Stimulated activated CD8-positive, alpha-beta memory T cell treated with anti-CD3 and anti-CD28 coated beads, Interleukin-7, amount 100 ng/mL, for 4 hours (primary cell): Measurements from ENCODE around the gene MYO3B.
"Not testable (repeated sequence)": the region's sequence is repeated elsewhere in the genome, so short reads cannot be mapped to it uniquely, and the experiment has no call there.

ENCODE experiments used
- DNase-seq, 2 donors: peaks; one replicate each; pipeline ENCODE4 v3.0.0-alpha.2; 2020; ENCODE audit warnings: low read depth in 2 of 2

MYO3B gene

GRCh38 chr2:170339750-170340692 is 162.1 kb downstream of the MYO3B start:
- no peak for DNase-seq

GRCh38 chr2:170340693-170341068 is 162.7 kb downstream of the MYO3B start:
- no peak for DNase-seq

- no peak for DNase-seq
Observed at GRCh38 chr2:170341684-170342623, 164.0 kb downstream of the MYO3B start.

GRCh38 chr2:170344663-170345346 is 166.9 kb downstream of the MYO3B start:
- DNase-seq, result no peak

GRCh38 chr2:170345607-170346006 is 167.7 kb downstream of the MYO3B start:
- DNase-seq, result no peak

- not testable (repeated sequence) for DNase-seq
Observed at GRCh38 chr2:170349269-170349668, 171.3 kb downstream of the MYO3B start.

- DNase-seq, result no peak
Observed at GRCh38 chr2:170350929-170351826, 173.2 kb downstream of the MYO3B start.

- DNase-seq, result no peak
Observed at GRCh38 chr2:170353723-170354122, 175.8 kb downstream of the MYO3B start.

GRCh38 chr2:170354388-170354787 is 176.4 kb downstream of the MYO3B start:
- DNase-seq, result no peak

GRCh38 chr2:170354855-170355780 is 177.2 kb downstream of the MYO3B start:
- DNase-seq, result no peak

- no peak for DNase-seq
Observed at GRCh38 chr2:170359466-170359865, 181.5 kb downstream of the MYO3B start.

- DNase-seq, result no peak
Observed at GRCh38 chr2:170360546-170361089, 182.7 kb downstream of the MYO3B start.

GRCh38 chr2:170361090-170361936 is 183.4 kb downstream of the MYO3B start:
- DNase-seq, result peak; percentile 13 to 27

GRCh38 chr2:170362313-170362870 is 184.4 kb downstream of the MYO3B start:
- DNase-seq, result no peak

- no peak for DNase-seq
Observed at GRCh38 chr2:170362871-170363631, 185.1 kb downstream of the MYO3B start.

GRCh38 chr2:170365003-170365402 is 187.1 kb downstream of the MYO3B start:
- DNase-seq, result no peak

GRCh38 chr2:170365686-170366085 is 187.7 kb downstream of the MYO3B start:
- DNase-seq, result no peak
